ENCODE data around the gene C5orf24.

C5orf24 gene

GRCh38 chr5:134821841-134822240 is 23.9 kb upstream of the C5orf24 start:
- Histone ChIP-seq H2BK12ac (ENCODE audit: low read length) (no peak overlapping the region), H2AFZ (ENCODE audit: insufficient read depth, low read length, poor library complexity) (no peak overlapping the region), H4K12ac (ENCODE audit: low read depth, low read length) (no peak overlapping the region), H3K79me1 (ENCODE audit: low read length) (no peaks in the 10 kb centered on the region), H3K18ac (ENCODE audit: low read length) (no peak overlapping the region), H3K9ac (ENCODE audit: low read length) (no peak overlapping the region), H3K14ac (ENCODE audit: low read length) (no peak overlapping the region), H3K27ac (ENCODE audit: low read depth, low read length) (no peak overlapping the region), H3K23ac (ENCODE audit: low read length) (no peak overlapping the region), H3K36me3 (ENCODE audit: control insufficient read depth in 1 of 2, insufficient read depth in 2 of 2, low read length in 2 of 2) (peaks cover 30 to 37% of the 10 kb centered on the region in 2 experiments), H2BK120ac (ENCODE audit: insufficient read depth, low read length, poor library complexity) (no peak overlapping the region), H2BK5ac (ENCODE audit: low read depth, low read length, poor library complexity) (no peak overlapping the region), H3K4ac (ENCODE audit: low read depth, low read length) (no peak overlapping the region), H3K4me1 (ENCODE audit: control insufficient read depth in 1 of 2, insufficient read depth in 2 of 2, low read length in 2 of 2) (no peaks in the 10 kb centered on the region), H4K8ac (ENCODE audit: low read depth, low read length) (no peak overlapping the region), H3K27me3 (ENCODE audit: insufficient read depth, low read length) (no peaks in the 10 kb centered on the region), H3K4me3 (ENCODE audit: low read depth, low read length) (no peak overlapping the region), H3K9me3 (ENCODE audit: insufficient read depth, low read depth, low read length) (no peaks in the 10 kb centered on the region), H3K79me2 (ENCODE audit: control insufficient read depth, insufficient read depth, low read length, poor library complexity) (no peaks in the 10 kb centered on the region), H3K4me2 (ENCODE audit: low read length) (no peak overlapping the region), H2AK5ac (ENCODE audit: low read length) (no peak overlapping the region), H4K91ac (ENCODE audit: low read depth, low read length) (no peak overlapping the region)
- DNase-seq = no peak
- WGBS (ENCODE audit: extremely low coverage, insufficient coverage, insufficient read length) = no CpG with 5 or more reads among the region's 7 CpGs

- no peak overlapping the region for H4K91ac ChIP-seq (ENCODE audit: low read depth, low read length)
- H3K79me2 ChIP-seq (ENCODE audit: control insufficient read depth, insufficient read depth, low read length, poor library complexity) = no peaks in the 10 kb centered on the region
- no peak overlapping the region for H4K12ac ChIP-seq (ENCODE audit: low read depth, low read length)
- no peak overlapping the region for H3K23ac ChIP-seq (ENCODE audit: low read length)
- H2BK120ac ChIP-seq (ENCODE audit: insufficient read depth, low read length, poor library complexity) = no peak overlapping the region
- no peak overlapping the region for H3K4ac ChIP-seq (ENCODE audit: low read depth, low read length)
- no peak for DNase-seq
- no peak overlapping the region for H4K8ac ChIP-seq (ENCODE audit: low read depth, low read length)
- no peak overlapping the region for H3K4me3 ChIP-seq (ENCODE audit: low read depth, low read length)
- no CpG with 5 or more reads among the region's 1 CpG for WGBS (ENCODE audit: extremely low coverage, insufficient coverage, insufficient read length)
- H3K36me3 ChIP-seq (ENCODE audit: control insufficient read depth in 1 of 2, insufficient read depth in 2 of 2, low read length in 2 of 2) = peaks cover 22 to 27% of the 10 kb centered on the region in 2 experiments
- no peak overlapping the region for H2AK5ac ChIP-seq (ENCODE audit: low read length)
- no peak overlapping the region for H2AFZ ChIP-seq (ENCODE audit: insufficient read depth, low read length, poor library complexity)
- no peak overlapping the region for H3K4me2 ChIP-seq (ENCODE audit: low read length)
- no peaks in the 10 kb centered on the region for H3K79me1 ChIP-seq (ENCODE audit: low read length)
- no peak overlapping the region for H2BK12ac ChIP-seq (ENCODE audit: low read length)
- H3K27me3 ChIP-seq (ENCODE audit: insufficient read depth, low read length) = no peaks in the 10 kb centered on the region
- H3K9ac ChIP-seq (ENCODE audit: low read length) = no peak overlapping the region
- H3K27ac ChIP-seq (ENCODE audit: low read depth, low read length) = no peak overlapping the region
- no peak overlapping the region for H3K14ac ChIP-seq (ENCODE audit: low read length)
- no peaks in the 10 kb centered on the region for H3K9me3 ChIP-seq (ENCODE audit: insufficient read depth, low read depth, low read length)
- no peak overlapping the region for H2BK5ac ChIP-seq (ENCODE audit: low read depth, low read length, poor library complexity)
- no peak overlapping the region for H3K18ac ChIP-seq (ENCODE audit: low read length)
- H3K4me1 ChIP-seq (ENCODE audit: control insufficient read depth in 1 of 2, insufficient read depth in 2 of 2, low read length in 2 of 2) = no peaks in the 10 kb centered on the region
These were observed 21.1 kb upstream of the C5orf24 start for GRCh38 chr5:134824681-134825080.

- Histone ChIP-seq H2BK120ac (ENCODE audit: insufficient read depth, low read length, poor library complexity) (no peak overlapping the region), H3K27ac (ENCODE audit: low read depth, low read length) (no peak overlapping the region), H3K27me3 (ENCODE audit: insufficient read depth, low read length) (no peaks in the 10 kb centered on the region), H4K8ac (ENCODE audit: low read depth, low read length) (no peak overlapping the region), H3K36me3 (ENCODE audit: control insufficient read depth in 1 of 2, insufficient read depth in 2 of 2, low read length in 2 of 2) (peaks cover 20 to 22% of the 10 kb centered on the region in 2 experiments), H3K9me3 (ENCODE audit: insufficient read depth, low read depth, low read length) (no peaks in the 10 kb centered on the region), H3K4me1 (ENCODE audit: control insufficient read depth in 1 of 2, insufficient read depth in 2 of 2, low read length in 2 of 2) (no peaks in the 10 kb centered on the region), H3K79me1 (ENCODE audit: low read length) (no peaks in the 10 kb centered on the region), H3K18ac (ENCODE audit: low read length) (no peak overlapping the region), H3K4me2 (ENCODE audit: low read length) (no peak overlapping the region), H2AFZ (ENCODE audit: insufficient read depth, low read length, poor library complexity) (no peak overlapping the region), H4K12ac (ENCODE audit: low read depth, low read length) (no peak overlapping the region), H3K14ac (ENCODE audit: low read length) (no peak overlapping the region), H4K91ac (ENCODE audit: low read depth, low read length) (no peak overlapping the region), H3K9ac (ENCODE audit: low read length) (no peak overlapping the region), H3K4ac (ENCODE audit: low read depth, low read length) (no peak overlapping the region), H3K4me3 (ENCODE audit: low read depth, low read length) (no peak overlapping the region), H3K23ac (ENCODE audit: low read length) (no peak overlapping the region), H2BK12ac (ENCODE audit: low read length) (no peak overlapping the region), H3K79me2 (ENCODE audit: control insufficient read depth, insufficient read depth, low read length, poor library complexity) (no peaks in the 10 kb centered on the region), H2AK5ac (ENCODE audit: low read length) (no peak overlapping the region), H2BK5ac (ENCODE audit: low read depth, low read length, poor library complexity) (no peak overlapping the region)
- DNase-seq = no peak
- WGBS (ENCODE audit: extremely low coverage, insufficient coverage, insufficient read length) = no CpG with 5 or more reads among the region's 7 CpGs
These were observed 20.6 kb upstream of the C5orf24 start for GRCh38 chr5:134825212-134825611.

GRCh38 chr5:134833340-134834032 is 12.3 kb upstream of the C5orf24 start:
- 100% methylated on average over 1 of the region's 3 CpGs for WGBS (ENCODE audit: extremely low coverage, insufficient coverage, insufficient read length)
- Histone ChIP-seq H2BK5ac (ENCODE audit: low read depth, low read length, poor library complexity) (no peak overlapping the region), H3K27ac (ENCODE audit: low read depth, low read length) (no peak overlapping the region), H3K23ac (ENCODE audit: low read length) (no peak overlapping the region), H3K9ac (ENCODE audit: low read length) (no peak overlapping the region), H3K4ac (ENCODE audit: low read depth, low read length) (no peak overlapping the region), H3K36me3 (ENCODE audit: control insufficient read depth in 1 of 2, insufficient read depth in 2 of 2, low read length in 2 of 2) (peaks cover 13 to 22% of the 10 kb centered on the region in 2 experiments), H3K4me2 (ENCODE audit: low read length) (no peak overlapping the region), H2AK5ac (ENCODE audit: low read length) (no peak overlapping the region), H3K4me1 (ENCODE audit: control insufficient read depth in 1 of 2, insufficient read depth in 2 of 2, low read length in 2 of 2) (no peaks in the 10 kb centered on the region), H3K27me3 (ENCODE audit: insufficient read depth, low read length) (no peaks in the 10 kb centered on the region), H3K9me3 (ENCODE audit: insufficient read depth, low read depth, low read length) (no peaks in the 10 kb centered on the region), H4K91ac (ENCODE audit: low read depth, low read length) (no peak overlapping the region), H3K14ac (ENCODE audit: low read length) (no peak overlapping the region), H4K8ac (ENCODE audit: low read depth, low read length) (no peak overlapping the region), H2BK120ac (ENCODE audit: insufficient read depth, low read length, poor library complexity) (no peak overlapping the region), H4K12ac (ENCODE audit: low read depth, low read length) (no peak overlapping the region), H3K79me2 (ENCODE audit: control insufficient read depth, insufficient read depth, low read length, poor library complexity) (no peaks in the 10 kb centered on the region), H2AFZ (ENCODE audit: insufficient read depth, low read length, poor library complexity) (no peak overlapping the region), H3K79me1 (ENCODE audit: low read length) (no peaks in the 10 kb centered on the region), H3K4me3 (ENCODE audit: low read depth, low read length) (no peak overlapping the region), H2BK12ac (ENCODE audit: low read length) (no peak overlapping the region), H3K18ac (ENCODE audit: low read length) (no peak overlapping the region)
- no peak for DNase-seq
